Stimulated activated CD4-positive, alpha-beta T cell treated with anti-CD3 and anti-CD28 coated beads, Interleukin-1b, Interleukin-23, amount 100 ng/mL, for 1 hour (primary cell): ENCODE data around the gene PHLDA2.
"Not testable (repeated sequence)": the region's sequence is repeated elsewhere in the genome, so short reads cannot be mapped to it uniquely, and the experiment has no call there.

Source experiments
- DNase-seq, 2 donors: peaks; one replicate each; pipeline ENCODE4 v3.0.0-alpha.2; 2020; ENCODE audit warnings: low read depth in 2 of 2

PHLDA2 gene

GRCh38 chr11:2914455-2915195, 14.6 kb downstream of the PHLDA2 start:
- no peak for DNase-seq

- no peak for DNase-seq
These were observed 15.4 kb downstream of the PHLDA2 start for GRCh38 chr11:2913776-2914175.

GRCh38 chr11:2913019-2913431, 16.2 kb downstream of the PHLDA2 start:
- DNase-seq, result no peak

- DNase-seq, result no peak
These were observed 16.7 kb downstream of the PHLDA2 start for GRCh38 chr11:2912498-2912897.

- no peak for DNase-seq
These were observed 17.3 kb downstream of the PHLDA2 start for GRCh38 chr11:2911785-2912391.

GRCh38 chr11:2911088-2911784, 18.0 kb downstream of the PHLDA2 start:
- no peak for DNase-seq

GRCh38 chr11:2910401-2910955, 18.7 kb downstream of the PHLDA2 start:
- DNase-seq, result no peak

- DNase-seq, result no peak
These were observed 19.9 kb downstream of the PHLDA2 start for GRCh38 chr11:2909133-2909902.

- no peak for DNase-seq
These were observed 21.1 kb downstream of the PHLDA2 start for GRCh38 chr11:2908130-2908529.

- DNase-seq, result not testable (repeated sequence)
These were observed 23.9 kb downstream of the PHLDA2 start for GRCh38 chr11:2905299-2905698.

GRCh38 chr11:2904153-2905052, 24.8 kb downstream of the PHLDA2 start:
- DNase-seq, result no peak

GRCh38 chr11:2903672-2904011, 25.6 kb downstream of the PHLDA2 start:
- DNase-seq, result no peak

GRCh38 chr11:2902784-2903671, 26.2 kb downstream of the PHLDA2 start:
- DNase-seq, result no peak

- peak; percentile 71 to 77 for DNase-seq
These were observed 27.1 kb downstream of the PHLDA2 start for GRCh38 chr11:2901854-2902783.

- no peak for DNase-seq
These were observed 27.9 kb downstream of the PHLDA2 start for GRCh38 chr11:2901196-2901796.

- DNase-seq, result no peak
These were observed 30.0 kb downstream of the PHLDA2 start for GRCh38 chr11:2899080-2899783.

- DNase-seq, result no peak
These were observed 30.7 kb downstream of the PHLDA2 start for GRCh38 chr11:2898366-2899079.
